Rectal smooth muscle tissue (tissue), 1 donor: ENCODE measurements around the gene RCCD1.
A peak's percentile ranks its signal among the peaks of the same experiment; 100 is the strongest.
"Not testable (repeated sequence)": the region's sequence is repeated elsewhere in the genome, so short reads cannot be mapped to it uniquely, and the experiment has no call there.

Experiments used
- H3K27ac ChIP-seq: one replicate; pipeline ENCODE4 v1.7.0; 2013; ENCODE audit warnings: low read depth, low read length, inconsistent platforms
- H3K27me3 ChIP-seq: one replicate; pipeline ENCODE4 v1.7.0; 2013; ENCODE audit warnings: low read length; ENCODE audit not compliant: control insufficient read depth, insufficient read depth
- H3K36me3 ChIP-seq: one replicate; pipeline ENCODE4 v1.7.0; 2013; ENCODE audit warnings: low read length; ENCODE audit not compliant: control insufficient read depth, insufficient read depth
- H3K4me1 ChIP-seq: one replicate; pipeline ENCODE4 v1.7.0; 2013; ENCODE audit warnings: low read length; ENCODE audit not compliant: control insufficient read depth, insufficient read depth
- H3K4me3 ChIP-seq: one replicate; pipeline ENCODE4 v1.7.0; 2013; ENCODE audit warnings: low read length
- H3K9ac ChIP-seq: one replicate; pipeline ENCODE4 v1.7.0; 2013; ENCODE audit warnings: low read length

Gene RCCD1

DNA sequence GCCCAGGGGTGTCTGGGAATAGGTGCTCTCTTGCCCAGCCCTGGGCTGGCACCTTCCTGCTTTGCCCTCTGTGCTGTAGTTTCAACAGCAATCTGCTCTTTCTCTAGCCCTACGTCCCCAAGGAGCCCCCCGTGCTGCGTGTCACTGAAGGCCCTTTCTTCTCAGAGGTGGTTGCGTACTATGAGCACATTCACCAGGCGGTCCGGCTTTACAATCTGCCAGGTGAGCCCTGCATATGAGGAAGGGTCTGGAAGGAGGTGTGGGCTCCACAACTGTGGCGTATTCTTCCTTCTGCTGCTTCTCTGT is 42.0 kb upstream of the RCCD1 start:
- no peaks in the 10 kb centered on the region for H3K4me1 ChIP-seq
- no peak overlapping the region for H3K27ac ChIP-seq

GRCh38 chr15:90913398-90913944 is 41.2 kb upstream of the RCCD1 start:
- Histone ChIP-seq H3K36me3 (peaks cover 68% of the 10 kb centered on the region), H3K27ac (no peak overlapping the region), H3K9ac (no peak overlapping the region), H3K4me3 (no peak overlapping the region), H3K27me3 (no peaks in the 10 kb centered on the region), H3K4me1 (no peaks in the 10 kb centered on the region)

More for the DNA sequence above, 42.0 kb upstream of the RCCD1 start:
- no peak overlapping the region for H3K9ac ChIP-seq
- H3K36me3 ChIP-seq: peaks cover 65% of the 10 kb centered on the region
- H3K4me3 ChIP-seq: no peak overlapping the region
- no peaks in the 10 kb centered on the region for H3K27me3 ChIP-seq

DNA sequence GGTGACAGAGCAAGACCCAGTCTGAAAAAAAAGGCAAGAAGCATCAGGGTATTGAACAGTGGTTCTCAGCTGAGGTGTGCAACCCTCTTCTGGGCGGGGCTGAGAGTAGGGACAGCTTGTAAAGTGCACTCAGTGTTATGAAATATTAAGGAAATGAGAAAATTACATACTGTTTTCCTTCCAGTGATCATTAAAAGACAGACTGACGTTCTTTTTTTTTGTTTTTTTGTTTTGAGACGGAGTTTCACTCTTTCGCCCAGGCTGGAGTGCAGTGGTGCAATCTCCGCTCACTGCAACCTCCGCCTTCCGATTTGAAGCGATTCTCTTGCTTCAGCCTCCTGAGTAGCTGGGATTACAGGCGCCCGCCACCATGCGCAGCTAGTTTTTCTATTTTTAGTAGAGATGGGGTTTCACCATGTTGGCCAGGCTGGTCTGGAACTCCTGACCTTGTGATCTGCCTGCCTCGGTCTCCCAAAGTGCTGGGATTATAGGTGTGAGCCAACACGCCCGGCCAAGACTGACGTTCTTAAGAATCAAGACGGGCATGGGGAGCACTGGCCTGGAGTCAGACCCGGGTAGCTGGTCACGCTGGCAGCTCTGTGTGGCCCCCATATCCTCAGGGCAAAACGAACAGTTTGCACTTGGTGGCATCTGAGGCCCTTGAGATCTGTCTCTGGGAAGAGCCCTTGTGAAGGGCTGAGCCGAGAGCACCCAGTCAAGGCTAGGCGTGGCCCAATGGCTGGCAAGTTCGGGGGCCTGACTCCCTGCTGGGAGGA is 40.2 kb upstream of the RCCD1 start:
- Histone ChIP-seq H3K27ac (no peak overlapping the region), H3K27me3 (no peaks in the 10 kb centered on the region), H3K4me3 (no peak overlapping the region), H3K9ac (no peak overlapping the region), H3K36me3 (peaks cover 74% of the 10 kb centered on the region), H3K4me1 (no peaks in the 10 kb centered on the region)

GRCh38 chr15:90915216-90915807 is 39.4 kb upstream of the RCCD1 start:
- Histone ChIP-seq H3K4me3 (no peak overlapping the region), H3K36me3 (peaks cover 77% of the 10 kb centered on the region), H3K27ac (no peak overlapping the region), H3K4me1 (no peaks in the 10 kb centered on the region), H3K9ac (no peak overlapping the region), H3K27me3 (no peaks in the 10 kb centered on the region)

DNA sequence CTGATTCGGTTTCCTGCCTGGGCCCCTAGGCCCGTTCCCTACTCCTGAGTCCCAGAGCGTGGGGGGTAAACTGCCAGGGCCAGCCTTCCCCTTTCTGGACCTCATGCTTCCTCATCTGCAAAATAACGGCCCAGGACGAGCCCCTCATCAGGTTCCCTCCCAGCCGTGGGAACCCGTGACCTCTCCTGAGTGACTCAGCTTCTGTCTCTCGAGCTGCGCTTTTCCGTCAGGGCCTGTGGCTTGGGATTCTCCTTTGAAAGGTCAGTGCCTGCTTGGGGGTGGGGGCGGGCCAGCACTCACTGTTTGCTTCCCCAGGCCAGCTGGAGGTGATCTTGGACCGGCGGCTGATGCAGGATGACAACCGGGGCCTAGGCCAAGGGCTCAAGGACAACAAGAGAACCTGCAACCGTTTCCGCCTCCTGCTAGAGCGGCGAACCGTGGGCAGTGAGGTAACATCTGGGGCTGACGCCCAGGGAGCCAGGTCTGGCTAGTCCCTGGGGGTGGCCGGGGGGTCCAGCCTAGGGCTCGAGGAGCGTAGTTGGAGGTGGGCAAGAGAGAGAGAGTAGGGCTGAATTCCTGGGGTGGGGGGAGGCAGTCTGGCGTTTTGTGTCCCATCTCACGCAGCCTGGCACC is 38.8 kb upstream of the RCCD1 start:
- Histone ChIP-seq H3K9ac (no peak overlapping the region), H3K27ac (peak overlapping the region; percentile 17), H3K4me3 (no peak overlapping the region), H3K27me3 (no peaks in the 10 kb centered on the region), H3K4me1 (no peaks in the 10 kb centered on the region), H3K36me3 (peaks cover 73% of the 10 kb centered on the region)

DNA sequence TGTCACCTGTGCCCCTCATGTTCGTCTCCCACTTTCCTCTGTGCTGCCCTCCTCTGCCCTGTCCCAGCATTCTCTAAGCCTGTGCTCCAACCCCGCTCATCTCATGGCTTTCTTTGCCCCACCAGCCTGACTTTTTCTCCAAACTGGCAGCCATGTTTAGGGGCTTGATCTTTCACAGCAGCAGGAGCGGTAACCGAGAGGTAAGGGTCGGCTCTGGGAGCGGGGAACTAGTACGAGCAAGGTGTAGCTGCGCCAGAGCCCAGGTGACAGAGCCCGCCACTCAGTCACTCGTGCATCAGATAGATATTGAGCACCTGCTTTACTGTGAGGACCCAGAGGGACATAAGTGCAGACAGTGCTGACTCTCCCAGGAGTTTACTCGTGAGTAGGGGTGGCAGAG is 38.2 kb upstream of the RCCD1 start:
- H3K4me3 ChIP-seq: no peak overlapping the region
- H3K4me1 ChIP-seq: no peaks in the 10 kb centered on the region
- peak overlapping the region; percentile 17 for H3K27ac ChIP-seq
- H3K36me3 ChIP-seq: peaks cover 70% of the 10 kb centered on the region
- H3K27me3 ChIP-seq: no peaks in the 10 kb centered on the region
- H3K9ac ChIP-seq: no peak overlapping the region

DNA sequence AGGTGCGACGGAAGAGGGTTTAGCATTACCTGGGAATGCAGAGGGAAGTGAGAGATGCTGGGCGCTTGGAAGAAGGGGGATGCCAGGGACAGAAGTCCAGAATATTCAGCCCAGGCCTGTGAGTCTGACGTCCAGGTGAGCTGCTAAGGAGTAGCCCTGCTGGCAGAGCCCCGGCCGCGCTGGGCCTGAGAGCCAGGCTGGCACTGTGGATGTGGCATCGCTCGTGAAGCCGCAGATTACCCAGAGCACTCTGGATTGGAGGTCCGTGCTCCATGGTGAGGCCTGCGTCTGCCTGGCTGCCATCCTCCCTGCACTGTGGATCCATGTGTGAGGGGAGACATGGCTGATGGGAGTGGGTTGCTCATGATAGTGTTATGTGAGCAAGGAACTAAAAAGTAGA is 37.1 kb upstream of the RCCD1 start:
- no peaks in the 10 kb centered on the region for H3K4me1 ChIP-seq
- no peak overlapping the region for H3K27ac ChIP-seq
- H3K27me3 ChIP-seq: no peaks in the 10 kb centered on the region
- no peak overlapping the region for H3K9ac ChIP-seq
- no peak overlapping the region for H3K4me3 ChIP-seq
- peaks cover 59% of the 10 kb centered on the region for H3K36me3 ChIP-seq

DNA sequence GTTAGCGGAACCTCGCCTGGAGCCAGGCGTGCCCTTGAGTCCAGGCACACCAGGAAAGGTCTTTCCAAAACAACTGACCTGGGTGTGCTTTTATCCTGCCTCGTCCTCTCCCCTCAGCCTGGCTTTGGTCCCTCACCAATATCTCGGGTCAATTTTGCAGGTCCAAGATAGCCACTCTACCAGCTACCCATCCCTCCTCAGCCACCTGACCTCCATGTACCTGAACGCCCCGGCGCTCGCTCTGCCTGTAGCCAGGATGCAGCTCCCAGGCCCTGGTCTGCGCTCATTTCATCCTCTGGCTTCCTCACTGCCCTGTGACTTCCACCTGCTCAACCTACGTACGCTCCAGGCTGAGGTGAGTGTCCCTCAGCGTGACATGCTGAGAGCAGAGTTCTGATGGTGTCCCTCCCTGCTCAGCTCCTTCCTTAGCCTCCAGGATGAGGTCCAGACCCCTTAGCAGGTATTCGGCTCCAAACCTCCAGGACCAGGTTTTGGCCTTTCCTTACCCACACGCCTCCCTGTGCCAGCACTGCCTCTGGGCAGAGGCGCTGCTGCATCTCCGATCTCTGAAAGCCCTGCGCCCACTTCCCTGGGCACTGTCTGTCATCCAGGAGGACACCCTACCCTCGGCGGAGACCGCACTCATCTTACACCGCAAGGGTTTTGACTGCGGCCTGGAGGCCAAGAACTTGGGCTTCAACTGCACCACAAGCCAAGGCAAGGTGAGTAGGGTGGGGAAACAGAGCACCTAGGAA is 36.5 kb upstream of the RCCD1 start:
- H3K36me3 ChIP-seq: peaks cover 53% of the 10 kb centered on the region
- H3K27me3 ChIP-seq: no peaks in the 10 kb centered on the region
- no peak overlapping the region for H3K9ac ChIP-seq
- H3K4me1 ChIP-seq: no peaks in the 10 kb centered on the region
- H3K4me3 ChIP-seq: no peak overlapping the region
- no peak overlapping the region for H3K27ac ChIP-seq

DNA sequence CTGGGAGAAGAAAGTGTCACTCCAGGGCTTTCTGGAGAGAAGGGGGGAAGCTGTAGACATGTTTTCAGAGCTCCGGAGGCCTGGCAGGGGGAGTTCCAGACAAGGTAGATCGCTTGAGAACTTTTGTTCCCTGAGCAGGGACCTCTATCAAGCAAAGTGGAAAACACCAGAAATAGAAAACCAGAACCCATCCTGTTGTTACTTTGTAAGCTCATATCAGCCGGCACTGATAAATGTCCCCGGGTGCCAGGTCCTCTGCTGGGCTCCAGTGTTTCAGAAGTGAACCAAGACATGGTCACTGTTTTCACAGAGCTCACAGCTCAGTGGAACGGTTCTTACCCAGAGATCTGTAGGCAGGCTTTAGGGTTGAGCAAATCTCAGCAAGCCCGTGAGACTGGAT is 35.8 kb upstream of the RCCD1 start:
- Histone ChIP-seq H3K27me3 (no peaks in the 10 kb centered on the region), H3K4me3 (no peak overlapping the region), H3K9ac (no peak overlapping the region), H3K27ac (no peak overlapping the region), H3K4me1 (no peaks in the 10 kb centered on the region), H3K36me3 (peaks cover 48% of the 10 kb centered on the region)

GRCh38 chr15:90921887-90922286 is 32.8 kb upstream of the RCCD1 start:
- H3K9ac ChIP-seq: no peak overlapping the region
- no peak overlapping the region for H3K27ac ChIP-seq
- H3K4me3 ChIP-seq: no peak overlapping the region
- no peaks in the 10 kb centered on the region for H3K4me1 ChIP-seq
- H3K36me3 ChIP-seq: peaks cover 31% of the 10 kb centered on the region
- no peaks in the 10 kb centered on the region for H3K27me3 ChIP-seq

- H3K27me3 ChIP-seq, H3K27ac ChIP-seq, H3K9ac ChIP-seq, H3K4me3 ChIP-seq, H3K4me1 ChIP-seq: not testable (repeated sequence)
- H3K36me3 ChIP-seq: peaks cover 23% of the 10 kb centered on the region
Measured at GRCh38 chr15:90922712-90923322, 31.9 kb upstream of the RCCD1 start.

DNA sequence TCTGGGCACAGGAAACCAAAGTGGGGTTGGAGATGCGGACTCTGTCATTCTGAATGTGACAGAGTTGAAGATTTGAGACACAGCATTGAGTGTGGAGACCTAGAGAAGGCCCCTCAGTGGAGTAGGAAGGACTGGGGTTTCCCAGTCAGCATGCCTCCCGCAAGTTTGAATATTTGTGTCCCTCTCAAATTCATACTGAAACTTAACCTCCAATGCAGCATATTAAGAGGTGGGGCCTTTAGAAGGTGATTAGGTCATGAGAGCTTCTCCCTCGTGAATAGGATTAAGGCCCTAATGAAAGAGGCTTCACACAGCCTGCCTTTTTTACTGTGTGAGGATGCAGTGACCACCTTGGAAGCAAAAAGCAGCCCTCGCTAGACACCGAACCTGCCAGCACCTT is 30.3 kb upstream of the RCCD1 start:
- no peak overlapping the region for H3K4me3 ChIP-seq
- no peak overlapping the region for H3K9ac ChIP-seq
- no peaks in the 10 kb centered on the region for H3K27me3 ChIP-seq
- H3K4me1 ChIP-seq: no peaks in the 10 kb centered on the region
- H3K36me3 ChIP-seq: peaks cover 11% of the 10 kb centered on the region
- no peak overlapping the region for H3K27ac ChIP-seq
